SK-MEL-5 (cell line): ENCODE results near the gene ADGRA3. TPM values are rescaled to one million over a fixed set of nuclear protein-coding genes. Genes with fewer than 3 reads are reported as not detected.

Experiments used
- DNase-seq: peaks from one replicate; pipeline ENCODE4 v3.0.0-alpha.2; 2016; ENCODE audit warnings: low read depth, low spot score
- in situ Hi-C: cut with HindIII; loops from 2 replicates; pipeline ENCODE4 v1.10.0; 2016; ENCODE audit warnings: low sequenced_read_pairs, high pct_unique_total_duplicates, low pct_unique_long_range_greater_than_20kb
- polyA plus RNA-seq, 2 experiments: library from polyadenylated mRNA; depleted of rRNA; stranded (reverse); fragments of >200 nt; gene quantifications; 2 replicates each; pipeline ENCODE4 v1.2.3, GENCODE V29; 2015
- total RNA-seq: library from RNA; depleted of rRNA; stranded (reverse); fragments of >200 nt; shearing (Covaris generic); gene quantifications from 2 replicates; pipeline ENCODE4 v1.2.3, GENCODE V29; 2014; rRNA removed

Gene ADGRA3
- 50.8 and 52.5 TPM in 2 replicates for total RNA-seq
- 48.6 and 58.0 TPM in 2 replicates for polyA plus RNA-seq (2015; cell fraction: cytosol; rRNA removed)
- 76.2 and 88.3 TPM in 2 replicates for polyA plus RNA-seq (2015; cell fraction: nucleus; rRNA removed)

- in situ Hi-C loops, result no loop called here
- peak; percentile 75 for DNase-seq
These were observed at the start of gene ADGRA3 for GRCh38 chr4:22515888-22516541. Gene ADGRA3 (minus strand): TSS chr4:22516066. CDS start chr4:22515784, 282 bp downstream.

GRCh38 chr4:22556495-22556894, 40.6 kb upstream of the ADGRA3 start:
- DNase-seq, result no peak
- in situ Hi-C loops, result no loop called here

- DNase-seq, result no peak
- in situ Hi-C loops, result no loop called here
These were observed 38.8 kb upstream of the ADGRA3 start for GRCh38 chr4:22554670-22555069.

- no peak for DNase-seq
- in situ Hi-C loops, result no loop called here
These were observed 37.7 kb upstream of the ADGRA3 start for GRCh38 chr4:22553560-22553959.

GRCh38 chr4:22552812-22553211, 36.9 kb upstream of the ADGRA3 start:
- in situ Hi-C loops, result no loop called here
- DNase-seq, result no peak

GRCh38 chr4:22551550-22551949, 35.7 kb upstream of the ADGRA3 start:
- in situ Hi-C loops, result no loop called here
- DNase-seq, result no peak

GRCh38 chr4:22546299-22546698, 30.4 kb upstream of the ADGRA3 start:
- no peak for DNase-seq
- in situ Hi-C loops, result no loop called here

- DNase-seq, result peak; percentile 67
- in situ Hi-C loops, result no loop called here
These were observed 23.4 kb upstream of the ADGRA3 start for GRCh38 chr4:22539251-22539650.

GRCh38 chr4:22537864-22538263, 22.0 kb upstream of the ADGRA3 start:
- DNase-seq, result no peak

GRCh38 chr4:22534374-22534773, 18.5 kb upstream of the ADGRA3 start:
- in situ Hi-C loops, result no loop called here
- no peak for DNase-seq

More at GRCh38 chr4:22537864-22538263, 22.0 kb upstream of the ADGRA3 start:
- in situ Hi-C loops, result no loop called here

GRCh38 chr4:22532896-22533295, 17.0 kb upstream of the ADGRA3 start:
- DNase-seq, result no peak
- in situ Hi-C loops, result no loop called here

- in situ Hi-C loops, result no loop called here
- no peak for DNase-seq
These were observed 16.3 kb upstream of the ADGRA3 start for GRCh38 chr4:22532117-22532516.

GRCh38 chr4:22531311-22532019, 15.6 kb upstream of the ADGRA3 start:
- in situ Hi-C loops, result no loop called here

GRCh38 chr4:22524895-22525294, 9.0 kb upstream of the ADGRA3 start:
- DNase-seq, result no peak
- in situ Hi-C loops, result no loop called here

More at GRCh38 chr4:22531311-22532019, 15.6 kb upstream of the ADGRA3 start:
- DNase-seq, result no peak

GRCh38 chr4:22522706-22523501, 7.0 kb upstream of the ADGRA3 start:
- in situ Hi-C loops, result no loop called here
- no peak for DNase-seq

- in situ Hi-C loops, result no loop called here
- DNase-seq, result no peak
These were observed 6.3 kb upstream of the ADGRA3 start for GRCh38 chr4:22522206-22522605.

GRCh38 chr4:22521240-22521639, 5.4 kb upstream of the ADGRA3 start:
- in situ Hi-C loops, result no loop called here
- no peak for DNase-seq
